ENCODE data around the gene MFSD6. TPM values are rescaled to one million over a fixed set of nuclear protein-coding genes. Genes with fewer than 3 reads are reported as not detected.

The MFSD6 gene
- polyA plus RNA-seq, 2 of the 4 experiments (the other 2 are of a cell fraction), result 14.3 to 41.3 TPM

GRCh38 chr2:190435031-190435670, 27.0 kb downstream of the MFSD6 start (continued):
- no peak for TF ChIP-seq ZSCAN20 (CRISPR knock-in tag; IDR thresholded peaks at IDR 0.05)
- TF ChIP-seq BCL3 (IDR thresholded peaks at IDR 0.05), result no peak

- no peak overlapping the region for H3K4me2 ChIP-seq
- FAIRE-seq, result no peak
- no peaks in the 10 kb centered on the region for H3K9me3 ChIP-seq
- ChIA-PET CTCF (interaction anchor here (1.8 kb wide), 1 partner anchor 11 kb away, joined by 6 read pairs; no protein-coding TSS in a partner anchor), POLR2A (no interaction called here)
- H3K27ac ChIP-seq, result no peak overlapping the region
- H3K4me3 ChIP-seq, result no peak overlapping the region
- 95% methylated on average over 5 of the region's 5 CpGs for WGBS (ENCODE audit: missing lambda C conversion rate)
- no peak for ATAC-seq
- DNase-seq (ENCODE audit: low read depth in 1 of 2, low spot score in 1 of 2), result no peak
- peaks cover 5% of the 10 kb centered on the region; the same call in 1 of the 3 replicates for H3K4me1 ChIP-seq
- no peak for TF ChIP-seq POLR2A (IDR thresholded peaks at IDR 0.05; ENCODE audit: low read length)
- TF ChIP-seq HOXB13 (CRISPR knock-in tag; IDR thresholded peaks at IDR 0.05; ENCODE audit: low read depth), result no peak
- TF ChIP-seq GATA3 (IDR thresholded peaks at IDR 0.05; ENCODE audit: borderline replicate concordance), result no peak
- no peak for TF ChIP-seq REST (IDR thresholded peaks at IDR 0.05)
- no peak for TF ChIP-seq BHLHE40 (IDR thresholded peaks at IDR 0.05; ENCODE audit: low read depth, low read length)
- no peak for TF ChIP-seq EP300 (IDR thresholded peaks at IDR 0.05)
- no peak for TF ChIP-seq SREBF2 (IDR thresholded peaks at IDR 0.05)
- TF ChIP-seq TFCP2L1 (CRISPR knock-in tag; IDR thresholded peaks at IDR 0.05), result no peak
- TF ChIP-seq BCL3 (IDR thresholded peaks at IDR 0.05), result no peak
- no peak for TF ChIP-seq CBX2 (IDR thresholded peaks at IDR 0.05; ENCODE audit: borderline replicate concordance, low read depth)
- no peak for TF ChIP-seq E2F6 (IDR thresholded peaks at IDR 0.05; ENCODE audit: borderline replicate concordance, low read depth)
- no peak for TF ChIP-seq HES2 (IDR thresholded peaks at IDR 0.05)
Observed at GRCh38 chr2:190436557-190436956, 28.4 kb downstream of the MFSD6 start.

- FAIRE-seq (no peak), DNase-seq (ENCODE audit: low read depth in 1 of 2, low spot score in 1 of 2) (no peak), ATAC-seq (no peak)
- H3K9me3 ChIP-seq, result no peaks in the 10 kb centered on the region
- H3K4me2 ChIP-seq, result no peak overlapping the region
- peaks cover 5% of the 10 kb centered on the region; the same call in 1 of the 3 replicates for H3K4me1 ChIP-seq
- no peak overlapping the region for H3K4me3 ChIP-seq
- no peak for TF ChIP-seq HOXB5 (CRISPR knock-in tag; IDR thresholded peaks at IDR 0.05)
- no peak for TF ChIP-seq RFX5 (IDR thresholded peaks at IDR 0.05)
- TF ChIP-seq NR3C1 (IDR thresholded peaks at IDR 0.05), result no peak
- no peak for TF ChIP-seq MAZ (IDR thresholded peaks at IDR 0.05; ENCODE audit: borderline replicate concordance, low read depth, low read length)
- TF ChIP-seq HES2 (IDR thresholded peaks at IDR 0.05), result no peak
- no peak for TF ChIP-seq MAFK (IDR thresholded peaks at IDR 0.05; ENCODE audit: partially characterized antibody)
- no peak for TF ChIP-seq ESRRA (IDR thresholded peaks at IDR 0.05; ENCODE audit: borderline replicate concordance, low read length)
- TF ChIP-seq BHLHE40 (IDR thresholded peaks at IDR 0.05; ENCODE audit: low read depth, low read length), result no peak
- H3K27ac ChIP-seq, result no peak overlapping the region
- CTCF ChIA-PET, result interaction anchor here (0.6 kb wide), 1 partner anchor 652 kb away, joined by 3 read pairs; no protein-coding TSS in a partner anchor
- POLR2A ChIA-PET, result no interaction called here
Observed at GRCh38 chr2:190440113-190440512, 32.0 kb downstream of the MFSD6 start.
